HCT116 (cell line): ENCODE measurements around the gene DHRS4L2. TPM values are rescaled to one million over a fixed set of nuclear protein-coding genes. Genes with fewer than 3 reads are reported as not detected.

Experiments used
- ATAC-seq: fragments of 200-7000 bp; cut with Tn5 transposase; 2 replicates; pipeline ENCODE4 v1.9.1; 2020; ENCODE audit warnings: mild to moderate bottlenecking, moderate library complexity
- BruUV-seq: library from RNA; stranded (reverse); fragments of 400-500 nt; replicated peaks from 2 replicates; lab custom pipeline; 2021; lab: Mats Ljungman, UMichigan
- CTCF ChIA-PET: fragments of 300-600 bp; sonication (Branson Sonifier 250); formaldehyde crosslinking; loops from one replicate; lab custom pipeline; 2021; ENCODE audit warnings: antibody characterized with exemption; lab: Charles Lee
- POLR2A ChIA-PET: fragments of 300-600, 350-600 bp; sonication (Branson Sonifier 250); formaldehyde crosslinking; loops from one replicate; lab custom pipeline; 2021; ENCODE audit warnings: antibody characterized with exemption; lab: Charles Lee
- RAD21 ChIA-PET, 2 experiments: fragments of 300-600 bp; sonication (Branson Sonifier 250); formaldehyde crosslinking; loops; one replicate each; lab custom pipeline; 2023; ENCODE audit warnings: low total read pairs in 2 of 2; ENCODE audit not compliant: uncharacterized antibody in 2 of 2, unreplicated experiment in 2 of 2, low non-redundant PET in 1 of 2; lab: Charles Lee
- DNase-seq: peaks from one replicate; pipeline ENCODE4 v3.0.0-alpha.2; 2010; ENCODE audit warnings: low read depth, low spot score
- H2AFZ ChIP-seq: fragments of 200-600 bp; shearing (Covaris generic), sonication (generic); 2 replicates; pipeline ENCODE4 v1.6.1; 2017; ENCODE audit warnings: low read depth, mixed run types, mixed read lengths, antibody characterized with exemption, low read length; ENCODE audit not compliant: poor library complexity, severe bottlenecking
- H3K27ac ChIP-seq: 2 replicates; pipeline ENCODE4 v1.5.1; 2012; ENCODE audit warnings: low read depth, low read length
- H3K27me3 ChIP-seq: fragments of 200-600 bp; sonication (generic); 2 replicates; pipeline ENCODE4 v1.6.1; 2016; ENCODE audit warnings: mixed run types, low read length, mixed read lengths; ENCODE audit not compliant: insufficient read depth
- H3K36me3 ChIP-seq, 2 experiments: fragments of 200-500 bp in 1 of 2; fragments of 200-600 bp in 1 of 2; sonication (Bioruptor generic) in 1 of 2; sonication (generic) in 1 of 2; 2 replicates each; pipeline versions ENCODE4 v1.5.1 to v1.6.1; 2014 to 2016; ENCODE audit warnings: low read length in 2 of 2, inconsistent platforms in 1 of 2, mixed read lengths in 1 of 2, mixed run types in 1 of 2; ENCODE audit not compliant: insufficient read depth in 2 of 2, control insufficient read depth in 1 of 2
- H3K4me1 ChIP-seq, 2 experiments: fragments of 200-600 bp in 1 of 2; sonication (generic) in 1 of 2; 2 replicates each; pipeline versions ENCODE4 v1.5.1 to v1.6.1; 2012 to 2017; ENCODE audit warnings: low read length in 2 of 2, inconsistent platforms in 1 of 2, mild to moderate bottlenecking in 1 of 2, mixed read lengths in 1 of 2, mixed run types in 1 of 2, moderate library complexity in 1 of 2; ENCODE audit not compliant: insufficient read depth in 2 of 2, control insufficient read depth in 1 of 2
- H3K4me2 ChIP-seq: fragments of 200-600 bp; sonication (generic); 2 replicates; pipeline ENCODE4 v1.6.1; 2017; ENCODE audit warnings: mixed run types, low read length, mixed read lengths
- H3K4me3 ChIP-seq, 2 experiments: fragments of 200-600 bp in 1 of 2; sonication (generic) in 1 of 2; replicated peaks in 1 of 2; 2 replicates each; pipeline ENCODE4 v1.5.1; 2011 to 2016; ENCODE audit warnings: low read length in 2 of 2, control low read depth in 1 of 2, low read depth in 1 of 2, mild to moderate bottlenecking in 1 of 2, mixed read lengths in 1 of 2, mixed run types in 1 of 2
- H3K79me2 ChIP-seq: fragments of 200-600 bp; sonication (generic); 2 replicates; pipeline ENCODE4 v1.6.1; 2017; ENCODE audit warnings: mild to moderate bottlenecking, mixed run types, low read length, moderate library complexity, mixed read lengths; ENCODE audit not compliant: insufficient read depth
- H3K9ac ChIP-seq: fragments of 200-600 bp; sonication (generic); 2 replicates; pipeline ENCODE4 v1.6.1; 2016; ENCODE audit warnings: low read length, mixed read lengths
- H3K9me2 ChIP-seq: fragments of 200-600 bp; sonication (generic), shearing (Covaris generic); 2 replicates; pipeline ENCODE4 v1.6.1; 2017; ENCODE audit warnings: mixed run types, mild to moderate bottlenecking, moderate library complexity; ENCODE audit not compliant: insufficient read depth
- H3K9me3 ChIP-seq, 2 experiments: fragments of 200-500 bp in 1 of 2; fragments of 200-600 bp in 1 of 2; sonication (Bioruptor generic) in 1 of 2; sonication (generic) in 1 of 2; 2 replicates each; pipeline ENCODE4 v1.6.1; 2014 to 2017; ENCODE audit warnings: low read length in 2 of 2, mixed read lengths in 2 of 2, inconsistent platforms in 1 of 2, low read depth in 1 of 2, mild to moderate bottlenecking in 1 of 2, mixed run types in 1 of 2, moderate library complexity in 1 of 2; ENCODE audit not compliant: control insufficient read depth in 1 of 2, insufficient read depth in 1 of 2
- H4K20me1 ChIP-seq: fragments of 200-600 bp; sonication (generic), shearing (Covaris generic); 2 replicates; pipeline ENCODE4 v1.6.1; 2017; ENCODE audit warnings: mixed run types, mild to moderate bottlenecking, moderate library complexity; ENCODE audit not compliant: insufficient read depth
- CBX3 ChIP-seq: IDR thresholded peaks from 2 replicates; pipeline ENCODE4 v1.6.1; 2012; ENCODE audit warnings: low read depth
- CEBPB ChIP-seq: IDR thresholded peaks from 2 replicates; pipeline ENCODE4 v1.6.1; 2012; ENCODE audit warnings: low read depth
- POLR2AphosphoS5 ChIP-seq: IDR thresholded peaks from 2 replicates; pipeline ENCODE4 v1.6.1; 2011; ENCODE audit warnings: mild to moderate bottlenecking, low read depth, low read length, moderate library complexity
- RAD21 ChIP-seq: IDR thresholded peaks from 2 replicates; pipeline ENCODE4 v1.6.1; 2012; ENCODE audit warnings: low read depth, mild to moderate bottlenecking
- SIN3A ChIP-seq: IDR thresholded peaks from 2 replicates; pipeline ENCODE4 v1.6.1; 2012; ENCODE audit warnings: low read depth
- SP1 ChIP-seq: IDR thresholded peaks from 2 replicates; pipeline ENCODE4 v1.6.1; 2012; ENCODE audit warnings: low read depth
- SRF ChIP-seq: IDR thresholded peaks from 2 replicates; pipeline ENCODE4 v1.6.1; 2012; ENCODE audit warnings: low read depth
- TCF7L2 ChIP-seq: IDR thresholded peaks from 2 replicates; pipeline ENCODE4 v1.7.0; 2011; ENCODE audit warnings: borderline replicate concordance, inconsistent platforms; ENCODE audit not compliant: insufficient read depth, insufficient read length; ENCODE audit errors: extremely low read depth
- ZFX ChIP-seq: fragments of 450-650 bp; IDR thresholded peaks from 2 replicates; pipeline ENCODE4 v1.6.1; 2017
- intact Hi-C: fragments of 100-400 bp; cut with micrococcal nuclease; formaldehyde crosslinking; loops from 2 replicates; pipeline ENCODE4 v1.10.0; 2022
- total RNA-seq: library from RNA; stranded (reverse); gene quantifications from one replicate; pipeline ENCODE4 v1.2.1, GENCODE V29; 2021; ENCODE audit not compliant: unreplicated experiment
- TF ChIP-seq, protein P1 (sequence below): IDR thresholded peaks from 2 replicates; pipeline ENCODE4 v1.6.1; 2012; ENCODE audit warnings: low read depth
- TF ChIP-seq, protein P2 (sequence below), 3 experiments: fragments of 200-600 bp in 1 of 3; sonication (generic) in 1 of 3; IDR thresholded peaks in 2 of 3; conservative IDR thresholded peaks in 1 of 3; 2 replicates each; pipeline ENCODE4 v1.5.1; 2012 to 2017; ENCODE audit warnings: low read depth in 2 of 3, low read length in 2 of 3, antibody characterized with exemption in 1 of 3, borderline replicate concordance in 1 of 3, control low read depth in 1 of 3, mild to moderate bottlenecking in 1 of 3, mixed read lengths in 1 of 3, mixed run types in 1 of 3, moderate library complexity in 1 of 3; ENCODE audit not compliant: insufficient read depth in 1 of 3
- TF ChIP-seq, protein P3 (sequence below): IDR thresholded peaks from 2 replicates; pipeline ENCODE4 v1.6.1; 2011; ENCODE audit warnings: mild to moderate bottlenecking, low read length, moderate library complexity; ENCODE audit not compliant: insufficient replicate concordance; ENCODE audit errors: extremely low read depth

DHRS4L2 gene
- total RNA-seq, 1 experiment from 2014 or later, result 18.6 TPM

DNA sequence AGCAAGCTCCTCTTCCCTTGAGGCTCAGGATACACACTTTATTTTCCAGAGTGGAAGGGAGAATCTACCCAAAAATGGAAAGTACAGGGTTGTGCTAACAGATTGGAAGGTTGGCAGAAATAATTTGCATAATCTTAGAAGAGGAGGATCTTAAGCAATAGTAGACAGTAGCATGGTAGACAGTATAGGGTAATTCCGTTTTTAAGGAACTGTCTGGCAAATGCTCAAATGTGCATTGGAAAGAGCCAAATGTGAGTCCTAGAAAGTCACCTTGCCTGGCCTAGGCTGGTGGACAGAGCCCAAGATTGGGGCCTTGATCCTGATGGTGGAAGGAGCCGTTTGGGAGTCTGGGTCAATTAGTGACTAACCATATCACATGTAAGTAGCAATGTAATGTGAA lies 50.0 kb downstream of the DHRS4L2 start:
- no peaks in the 10 kb centered on the region for H3K36me3 ChIP-seq
- intact Hi-C loops, result loop anchor here (5.0 kb wide), 1 partner anchor 51 kb away; the partner anchor contains the start of gene DHRS4L2
- H4K20me1 ChIP-seq, result no peaks in the 10 kb centered on the region
- no peaks in the 10 kb centered on the region for H3K9me2 ChIP-seq
- no peak overlapping the region for H2AFZ ChIP-seq
- H3K27ac ChIP-seq, result no peak overlapping the region
- H3K4me3 ChIP-seq, result no peak overlapping the region
- H3K4me2 ChIP-seq, result no peak overlapping the region
- TF ChIP-seq SIN3A (no peak), RAD21 (no peak), POLR2AphosphoS5 (no peak), CEBPB (no peak), CBX3 (no peak), SP1 (no peak), ZFX (no peak), TCF7L2 (no peak), SRF (no peak)
- TF ChIP-seq, protein P1, sequence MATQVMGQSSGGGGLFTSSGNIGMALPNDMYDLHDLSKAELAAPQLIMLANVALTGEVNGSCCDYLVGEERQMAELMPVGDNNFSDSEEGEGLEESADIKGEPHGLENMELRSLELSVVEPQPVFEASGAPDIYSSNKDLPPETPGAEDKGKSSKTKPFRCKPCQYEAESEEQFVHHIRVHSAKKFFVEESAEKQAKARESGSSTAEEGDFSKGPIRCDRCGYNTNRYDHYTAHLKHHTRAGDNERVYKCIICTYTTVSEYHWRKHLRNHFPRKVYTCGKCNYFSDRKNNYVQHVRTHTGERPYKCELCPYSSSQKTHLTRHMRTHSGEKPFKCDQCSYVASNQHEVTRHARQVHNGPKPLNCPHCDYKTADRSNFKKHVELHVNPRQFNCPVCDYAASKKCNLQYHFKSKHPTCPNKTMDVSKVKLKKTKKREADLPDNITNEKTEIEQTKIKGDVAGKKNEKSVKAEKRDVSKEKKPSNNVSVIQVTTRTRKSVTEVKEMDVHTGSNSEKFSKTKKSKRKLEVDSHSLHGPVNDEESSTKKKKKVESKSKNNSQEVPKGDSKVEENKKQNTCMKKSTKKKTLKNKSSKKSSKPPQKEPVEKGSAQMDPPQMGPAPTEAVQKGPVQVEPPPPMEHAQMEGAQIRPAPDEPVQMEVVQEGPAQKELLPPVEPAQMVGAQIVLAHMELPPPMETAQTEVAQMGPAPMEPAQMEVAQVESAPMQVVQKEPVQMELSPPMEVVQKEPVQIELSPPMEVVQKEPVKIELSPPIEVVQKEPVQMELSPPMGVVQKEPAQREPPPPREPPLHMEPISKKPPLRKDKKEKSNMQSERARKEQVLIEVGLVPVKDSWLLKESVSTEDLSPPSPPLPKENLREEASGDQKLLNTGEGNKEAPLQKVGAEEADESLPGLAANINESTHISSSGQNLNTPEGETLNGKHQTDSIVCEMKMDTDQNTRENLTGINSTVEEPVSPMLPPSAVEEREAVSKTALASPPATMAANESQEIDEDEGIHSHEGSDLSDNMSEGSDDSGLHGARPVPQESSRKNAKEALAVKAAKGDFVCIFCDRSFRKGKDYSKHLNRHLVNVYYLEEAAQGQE, result no peak
- TF ChIP-seq, protein P2, sequence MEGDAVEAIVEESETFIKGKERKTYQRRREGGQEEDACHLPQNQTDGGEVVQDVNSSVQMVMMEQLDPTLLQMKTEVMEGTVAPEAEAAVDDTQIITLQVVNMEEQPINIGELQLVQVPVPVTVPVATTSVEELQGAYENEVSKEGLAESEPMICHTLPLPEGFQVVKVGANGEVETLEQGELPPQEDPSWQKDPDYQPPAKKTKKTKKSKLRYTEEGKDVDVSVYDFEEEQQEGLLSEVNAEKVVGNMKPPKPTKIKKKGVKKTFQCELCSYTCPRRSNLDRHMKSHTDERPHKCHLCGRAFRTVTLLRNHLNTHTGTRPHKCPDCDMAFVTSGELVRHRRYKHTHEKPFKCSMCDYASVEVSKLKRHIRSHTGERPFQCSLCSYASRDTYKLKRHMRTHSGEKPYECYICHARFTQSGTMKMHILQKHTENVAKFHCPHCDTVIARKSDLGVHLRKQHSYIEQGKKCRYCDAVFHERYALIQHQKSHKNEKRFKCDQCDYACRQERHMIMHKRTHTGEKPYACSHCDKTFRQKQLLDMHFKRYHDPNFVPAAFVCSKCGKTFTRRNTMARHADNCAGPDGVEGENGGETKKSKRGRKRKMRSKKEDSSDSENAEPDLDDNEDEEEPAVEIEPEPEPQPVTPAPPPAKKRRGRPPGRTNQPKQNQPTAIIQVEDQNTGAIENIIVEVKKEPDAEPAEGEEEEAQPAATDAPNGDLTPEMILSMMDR (IDR thresholded peaks at IDR 0.05 in 2 of 3, conservative IDR thresholded peaks at IDR 0.05 in 1 of 3; ENCODE audit: borderline replicate concordance in 1 of 3, insufficient read depth in 1 of 3, low read depth in 2 of 3, low read length in 2 of 3), result no peak
- TF ChIP-seq, protein P3, sequence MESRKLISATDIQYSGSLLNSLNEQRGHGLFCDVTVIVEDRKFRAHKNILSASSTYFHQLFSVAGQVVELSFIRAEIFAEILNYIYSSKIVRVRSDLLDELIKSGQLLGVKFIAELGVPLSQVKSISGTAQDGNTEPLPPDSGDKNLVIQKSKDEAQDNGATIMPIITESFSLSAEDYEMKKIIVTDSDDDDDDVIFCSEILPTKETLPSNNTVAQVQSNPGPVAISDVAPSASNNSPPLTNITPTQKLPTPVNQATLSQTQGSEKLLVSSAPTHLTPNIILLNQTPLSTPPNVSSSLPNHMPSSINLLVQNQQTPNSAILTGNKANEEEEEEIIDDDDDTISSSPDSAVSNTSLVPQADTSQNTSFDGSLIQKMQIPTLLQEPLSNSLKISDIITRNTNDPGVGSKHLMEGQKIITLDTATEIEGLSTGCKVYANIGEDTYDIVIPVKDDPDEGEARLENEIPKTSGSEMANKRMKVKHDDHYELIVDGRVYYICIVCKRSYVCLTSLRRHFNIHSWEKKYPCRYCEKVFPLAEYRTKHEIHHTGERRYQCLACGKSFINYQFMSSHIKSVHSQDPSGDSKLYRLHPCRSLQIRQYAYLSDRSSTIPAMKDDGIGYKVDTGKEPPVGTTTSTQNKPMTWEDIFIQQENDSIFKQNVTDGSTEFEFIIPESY, result no peak
- DNase-seq, result no peak
- H3K9ac ChIP-seq, result no peak overlapping the region
- no peak for ATAC-seq
- CTCF ChIA-PET, result no interaction called here
- BruUV-seq, result no TSS peak
- POLR2A ChIA-PET, result no interaction called here
- no peaks in the 10 kb centered on the region for H3K9me3 ChIP-seq
- H3K4me1 ChIP-seq, result peaks cover 11 to 22% of the 10 kb centered on the region in 2 experiments; a peak in 3 of 4 replicates
- H3K79me2 ChIP-seq, result no peaks in the 10 kb centered on the region
- RAD21 ChIA-PET, result no interaction called here
- H3K27me3 ChIP-seq, result no peaks in the 10 kb centered on the region
